ENCODE measurements around the gene OR8A1. TPM values are rescaled to one million over a fixed set of nuclear protein-coding genes. Genes with fewer than 3 reads are reported as not detected.

The OR8A1 gene
- total RNA-seq, 1 donor from 2014 or later, result not detected

DNA sequence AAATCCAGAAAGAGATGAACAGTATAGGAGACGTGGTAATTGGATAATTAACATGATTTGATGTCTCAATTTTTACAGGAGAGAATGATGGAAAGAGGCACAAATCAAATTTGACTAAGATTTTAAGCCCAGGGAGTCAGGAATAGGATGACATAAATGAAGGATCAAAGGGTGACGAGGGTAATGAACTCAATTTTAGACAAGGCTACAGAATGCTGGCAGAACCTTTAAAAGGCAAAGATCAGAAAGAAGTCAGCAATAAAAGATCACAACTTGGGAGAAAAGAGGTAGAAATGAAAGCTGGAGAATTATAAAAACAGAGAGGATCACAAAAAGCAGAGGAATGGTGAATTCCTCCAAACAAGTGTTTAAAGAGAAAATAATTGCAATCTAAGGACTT, 13.0 kb upstream of the OR8A1 start:
- H3K79me2 ChIP-seq (ENCODE audit: insufficient read depth, low read length), result no peaks in the 10 kb centered on the region
- peaks cover 2% of the 10 kb centered on the region for H3K4me1 Mint-ChIP-seq (ENCODE audit: low read depth, unreplicated experiment)
- no peak overlapping the region for H3K27ac ChIP-seq (ENCODE audit: low read depth, low read length)
- no peaks in the 10 kb centered on the region for H4K20me1 ChIP-seq (ENCODE audit: insufficient read depth, low read length)
- H3K9ac ChIP-seq (ENCODE audit: low read length), result no peak overlapping the region
- H3K27me3 ChIP-seq (ENCODE audit: insufficient read depth, low read length), result no peaks in the 10 kb centered on the region
- FAIRE-seq (no peak), DNase-seq (ENCODE audit: low read depth) (no peak)
- H3K36me3 ChIP-seq (ENCODE audit: insufficient read depth, low read length), result no peaks in the 10 kb centered on the region
- no peak overlapping the region for H2AFZ ChIP-seq (ENCODE audit: low read depth, low read length)
- H3K9me3 ChIP-seq (ENCODE audit: insufficient read depth, low read depth, low read length), result no peaks in the 10 kb centered on the region
- H3K4me1 ChIP-seq (ENCODE audit: insufficient read depth, low read length), result no peaks in the 10 kb centered on the region
- H3K9me3 Mint-ChIP-seq (ENCODE audit: unreplicated experiment), result no peaks in the 10 kb centered on the region
- H3K4me3 ChIP-seq (ENCODE audit: insufficient read depth, low read depth, low read length), result no peak overlapping the region
- no peak overlapping the region for H3K27ac Mint-ChIP-seq (ENCODE audit: unreplicated experiment)
- H3K36me3 Mint-ChIP-seq (ENCODE audit: low read depth, unreplicated experiment), result no peaks in the 10 kb centered on the region
- TF ChIP-seq EZH2 (IDR thresholded peaks at IDR 0.05; ENCODE audit: insufficient read depth, low read length), result no peak
- TF ChIP-seq CTCF (IDR thresholded peaks at IDR 0.05; ENCODE audit: insufficient read depth, low read depth, low read length), result no peak
- peaks cover 2% of the 10 kb centered on the region for H3K27me3 Mint-ChIP-seq (ENCODE audit: low read depth, unreplicated experiment)
- H3K4me2 ChIP-seq (ENCODE audit: low read length), result no peak overlapping the region
- no peak overlapping the region for H3K4me3 Mint-ChIP-seq (ENCODE audit: unreplicated experiment)

DNA sequence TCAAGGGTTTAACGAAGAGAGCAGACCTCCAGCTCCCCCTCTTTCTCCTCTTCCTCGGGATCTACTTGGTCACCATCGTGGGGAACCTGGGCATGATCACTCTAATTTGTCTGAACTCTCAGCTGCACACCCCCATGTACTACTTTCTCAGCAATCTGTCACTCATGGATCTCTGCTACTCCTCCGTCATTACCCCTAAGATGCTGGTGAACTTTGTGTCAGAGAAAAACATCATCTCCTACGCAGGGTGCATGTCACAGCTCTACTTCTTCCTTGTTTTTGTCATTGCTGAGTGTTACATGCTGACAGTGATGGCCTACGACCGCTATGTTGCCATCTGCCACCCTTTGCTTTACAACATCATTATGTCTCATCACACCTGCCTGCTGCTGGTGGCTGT, 363 bp downstream of the OR8A1 start:
- Histone ChIP-seq H3K4me2 (ENCODE audit: low read length) (no peak overlapping the region), H3K4me1 (ENCODE audit: insufficient read depth, low read length) (no peaks in the 10 kb centered on the region), H4K20me1 (ENCODE audit: insufficient read depth, low read length) (no peaks in the 10 kb centered on the region), H3K36me3 (ENCODE audit: insufficient read depth, low read length) (no peaks in the 10 kb centered on the region), H2AFZ (ENCODE audit: low read depth, low read length) (no peak overlapping the region), H3K9me3 (ENCODE audit: insufficient read depth, low read depth, low read length) (no peaks in the 10 kb centered on the region), H3K9ac (ENCODE audit: low read length) (no peak overlapping the region), H3K79me2 (ENCODE audit: insufficient read depth, low read length) (no peaks in the 10 kb centered on the region), H3K27me3 (ENCODE audit: insufficient read depth, low read length) (peaks cover 4% of the 10 kb centered on the region), H3K4me3 (ENCODE audit: insufficient read depth, low read depth, low read length) (no peak overlapping the region), H3K27ac (ENCODE audit: low read depth, low read length) (no peak overlapping the region)
- Mint-ChIP-seq H3K4me1 (ENCODE audit: low read depth, unreplicated experiment) (no peaks in the 10 kb centered on the region), H3K27ac (ENCODE audit: unreplicated experiment) (no peak overlapping the region), H3K27me3 (ENCODE audit: low read depth, unreplicated experiment) (peaks cover 8% of the 10 kb centered on the region), H3K9me3 (ENCODE audit: unreplicated experiment) (no peaks in the 10 kb centered on the region), H3K4me3 (ENCODE audit: unreplicated experiment) (no peak overlapping the region), H3K36me3 (ENCODE audit: low read depth, unreplicated experiment) (no peaks in the 10 kb centered on the region)
- no peak for FAIRE-seq
- TF ChIP-seq CTCF (IDR thresholded peaks at IDR 0.05; ENCODE audit: insufficient read depth, low read depth, low read length) (no peak), EZH2 (IDR thresholded peaks at IDR 0.05; ENCODE audit: insufficient read depth, low read length) (no peak)
- DNase-seq (ENCODE audit: low read depth), result no peak

DNA sequence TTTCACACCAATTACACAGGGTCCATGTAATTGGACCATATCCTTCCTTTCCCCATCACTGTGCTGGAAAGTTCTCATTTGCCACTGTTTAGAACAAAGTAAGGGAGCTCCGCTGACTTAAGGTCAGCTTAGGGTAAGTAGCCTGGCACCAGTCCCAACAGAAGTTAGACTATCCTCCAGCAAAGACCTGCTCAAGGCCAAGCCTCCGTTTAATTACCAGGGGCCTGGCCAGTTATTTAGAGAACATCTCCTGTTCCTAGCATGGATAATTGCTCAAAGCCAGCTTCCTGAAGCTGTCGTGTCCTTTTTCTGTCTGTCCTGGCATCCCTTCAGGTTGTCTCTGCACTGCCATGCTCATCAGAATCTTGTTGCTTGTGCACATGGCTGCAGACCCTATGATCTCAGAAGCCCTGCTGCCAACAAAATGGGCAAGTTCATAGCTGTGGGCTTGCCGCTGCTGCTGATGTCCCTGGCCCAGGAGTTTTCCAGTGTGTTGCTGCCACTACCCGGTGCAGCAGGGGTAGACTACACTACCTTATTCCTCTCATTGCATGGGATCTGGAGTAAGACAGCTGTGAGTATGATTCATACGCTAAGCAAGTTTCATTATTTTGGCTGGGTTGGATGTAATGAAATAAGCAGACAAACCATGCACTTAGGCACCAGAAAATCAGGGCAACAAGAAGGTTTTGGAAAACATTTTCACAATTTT, 8.1 kb downstream of the OR8A1 start:
- TF ChIP-seq EZH2 (IDR thresholded peaks at IDR 0.05; ENCODE audit: insufficient read depth, low read length) (no peak), CTCF (IDR thresholded peaks at IDR 0.05; ENCODE audit: insufficient read depth, low read depth, low read length) (no peak)
- Histone ChIP-seq H2AFZ (ENCODE audit: low read depth, low read length) (no peak overlapping the region), H3K4me3 (ENCODE audit: insufficient read depth, low read depth, low read length) (no peak overlapping the region), H3K9me3 (ENCODE audit: insufficient read depth, low read depth, low read length) (no peaks in the 10 kb centered on the region), H3K27me3 (ENCODE audit: insufficient read depth, low read length) (peaks cover 4% of the 10 kb centered on the region), H3K4me1 (ENCODE audit: insufficient read depth, low read length) (no peaks in the 10 kb centered on the region), H3K27ac (ENCODE audit: low read depth, low read length) (no peak overlapping the region), H3K36me3 (ENCODE audit: insufficient read depth, low read length) (no peaks in the 10 kb centered on the region), H3K9ac (ENCODE audit: low read length) (no peak overlapping the region), H3K4me2 (ENCODE audit: low read length) (no peak overlapping the region), H3K79me2 (ENCODE audit: insufficient read depth, low read length) (no peaks in the 10 kb centered on the region), H4K20me1 (ENCODE audit: insufficient read depth, low read length) (no peaks in the 10 kb centered on the region)
- Mint-ChIP-seq H3K4me1 (ENCODE audit: low read depth, unreplicated experiment) (no peaks in the 10 kb centered on the region), H3K4me3 (ENCODE audit: unreplicated experiment) (no peak overlapping the region), H3K9me3 (ENCODE audit: unreplicated experiment) (no peaks in the 10 kb centered on the region), H3K36me3 (ENCODE audit: low read depth, unreplicated experiment) (no peaks in the 10 kb centered on the region), H3K27me3 (ENCODE audit: low read depth, unreplicated experiment) (peaks cover 3% of the 10 kb centered on the region), H3K27ac (ENCODE audit: unreplicated experiment) (no peak overlapping the region)
- DNase-seq (ENCODE audit: low read depth) (no peak), FAIRE-seq (no peak)

Data from astrocyte (in vitro differentiated cells and primary cell).